ENCODE data around the gene TCP10L. TPM values are rescaled to one million over a fixed set of nuclear protein-coding genes. Genes with fewer than 3 reads are reported as not detected.

Gene TCP10L
- total and polyA plus RNA-seq, 2 of the 13 experiments (the other 11 are each of a cell fraction or from before 2014, with no cell fraction given), result 0.90 to 2.4 TPM

GRCh38 chr21:32597205-32597604, 11.9 kb upstream of the TCP10L start (continued):
- TF ChIP-seq CEBPZ (IDR thresholded peaks at IDR 0.05; ENCODE audit: low read length), result no peak
- no peak for TF ChIP-seq THAP8 (CRISPR knock-in tag; IDR thresholded peaks at IDR 0.05; ENCODE audit: borderline replicate concordance)
- no peak for TF ChIP-seq DNMT1 (CRISPR knock-in tag; IDR thresholded peaks at IDR 0.05)
- no peak for TF ChIP-seq IRX3 (CRISPR knock-in tag; IDR thresholded peaks at IDR 0.05; ENCODE audit: borderline replicate concordance, low read depth)
- TF ChIP-seq ZBTB7B (CRISPR knock-in tag; IDR thresholded peaks at IDR 0.05), result no peak
- TF ChIP-seq ZNF564 (CRISPR knock-in tag; IDR thresholded peaks at IDR 0.05), result no peak
- TF ChIP-seq ZNF362 (CRISPR knock-in tag; IDR thresholded peaks at IDR 0.05; ENCODE audit: borderline replicate concordance), result no peak
- TF ChIP-seq ZBTB42 (CRISPR knock-in tag; IDR thresholded peaks at IDR 0.05), result no peak
- no peak for TF ChIP-seq ZFP1 (CRISPR knock-in tag; IDR thresholded peaks at IDR 0.05)
- TF ChIP-seq MIER3 (CRISPR knock-in tag; IDR thresholded peaks at IDR 0.05; ENCODE audit: borderline replicate concordance), result 0 out of 2 replicates have a peak, but pooled peaks have one; percentile 18
- peak; percentile 52; the same call in 1 of the 2 replicates for TF ChIP-seq HOXA3 (CRISPR knock-in tag; IDR thresholded peaks at IDR 0.05)
- TF ChIP-seq KDM5A (IDR thresholded peaks at IDR 0.05; ENCODE audit: borderline replicate concordance, low read length), result no peak
- TF ChIP-seq SP2 (CRISPR knock-in tag; IDR thresholded peaks at IDR 0.05), result no peak
- no peak for TF ChIP-seq ZBTB46 (CRISPR knock-in tag; IDR thresholded peaks at IDR 0.05; ENCODE audit: borderline replicate concordance)
- no peak for TF ChIP-seq TFE3 (CRISPR knock-in tag; IDR thresholded peaks at IDR 0.05)
- no peak for TF ChIP-seq ZNF878 (CRISPR knock-in tag; IDR thresholded peaks at IDR 0.05)
- peak; percentile 84 for TF ChIP-seq HMG20A (CRISPR knock-in tag; IDR thresholded peaks at IDR 0.05; ENCODE audit: borderline replicate concordance)
- no peak for TF ChIP-seq TAF15 (IDR thresholded peaks at IDR 0.05; ENCODE audit: low read depth, low read length, poor library complexity, severe bottlenecking)
- no peak for TF ChIP-seq RBM22 (optimal IDR thresholded peaks at IDR 0.05; ENCODE audit: low read length)
- TF ChIP-seq NKX3-1 (CRISPR knock-in tag; IDR thresholded peaks at IDR 0.05), result no peak
- 0 out of 2 replicates have a peak, but pooled peaks have one; percentile 33 for TF ChIP-seq MEIS2 (CRISPR knock-in tag; IDR thresholded peaks at IDR 0.05)
- TF ChIP-seq ZMYM4 (CRISPR knock-in tag; IDR thresholded peaks at IDR 0.05), result peak; percentile 38; the same call in 1 of the 2 replicates
- no peak for TF ChIP-seq PCBP2 (optimal IDR thresholded peaks at IDR 0.05; ENCODE audit: low read depth, low read length, poor library complexity, severe bottlenecking)
- no peak for TF ChIP-seq ZNF510 (CRISPR knock-in tag; IDR thresholded peaks at IDR 0.05; ENCODE audit: low read depth)

All from HepG2 (cell line).